ENCODE data around the gene JUP.

The JUP gene

GRCh38 chr17:41768682-41769288 lies 17.7 kb downstream of the JUP start:
- in situ Hi-C loops (cut with MboI; ENCODE audit: low sequenced_read_pairs) = no loop called here
- no peak for DNase-seq (ENCODE audit: low spot score in 2 of 2)
- H3K4me3 ChIP-seq = no peak overlapping the region

DNA sequence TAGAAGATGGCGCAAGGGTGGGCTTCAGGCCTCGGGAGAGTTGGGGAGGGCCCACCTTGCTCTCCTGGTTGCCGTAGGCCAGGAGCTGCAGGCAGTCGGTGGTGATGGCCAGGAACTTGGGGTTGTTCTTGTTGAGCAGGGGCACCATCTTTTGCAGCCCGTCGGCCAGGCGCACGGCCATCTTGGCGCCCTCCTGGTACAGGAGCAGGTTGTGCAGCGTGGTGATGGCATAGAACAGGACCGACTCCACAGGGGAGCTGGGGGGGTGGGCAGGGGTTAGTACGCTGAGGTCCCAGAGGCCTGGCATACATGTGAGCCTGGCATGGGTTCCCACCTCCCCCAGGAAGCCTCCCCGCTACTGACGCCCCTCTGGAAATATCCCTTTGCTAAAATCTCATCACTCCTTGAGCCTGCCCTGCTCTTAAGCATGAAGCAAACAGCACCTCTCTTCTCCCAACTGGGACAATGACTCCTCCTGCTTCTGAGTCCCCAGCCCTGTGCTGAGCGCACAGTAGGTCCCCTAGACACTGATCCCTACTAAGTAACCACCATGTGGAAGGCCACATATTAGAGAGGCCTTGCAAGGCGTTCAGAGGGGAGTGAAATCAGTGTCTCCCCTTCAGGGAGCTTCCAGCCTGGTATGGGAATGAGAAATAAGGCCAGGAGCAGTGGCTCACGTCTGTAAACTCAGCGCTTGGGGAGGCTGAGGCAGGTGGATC lies 19.0 kb downstream of the JUP start:
- peaks cover 50% of the 10 kb centered on the region for H3K36me3 ChIP-seq (replicated peaks)
- DNase-seq (ENCODE audit: low spot score in 2 of 2) = no peak
- H3K27me3 ChIP-seq (ENCODE audit: low read depth) = no peaks in the 10 kb centered on the region
- no peak overlapping the region for H3K4me3 ChIP-seq
- no peaks in the 10 kb centered on the region for H3K4me1 ChIP-seq
- in situ Hi-C loops (cut with MboI; ENCODE audit: low sequenced_read_pairs) = no loop called here
- no peaks in the 10 kb centered on the region for H3K9me3 ChIP-seq

More at GRCh38 chr17:41768682-41769288, 17.7 kb downstream of the JUP start:
- Histone ChIP-seq H3K36me3 (replicated peaks) (peaks cover 37% of the 10 kb centered on the region), H3K27me3 (ENCODE audit: low read depth) (no peaks in the 10 kb centered on the region), H3K4me1 (no peaks in the 10 kb centered on the region), H3K9me3 (no peaks in the 10 kb centered on the region)

DNA sequence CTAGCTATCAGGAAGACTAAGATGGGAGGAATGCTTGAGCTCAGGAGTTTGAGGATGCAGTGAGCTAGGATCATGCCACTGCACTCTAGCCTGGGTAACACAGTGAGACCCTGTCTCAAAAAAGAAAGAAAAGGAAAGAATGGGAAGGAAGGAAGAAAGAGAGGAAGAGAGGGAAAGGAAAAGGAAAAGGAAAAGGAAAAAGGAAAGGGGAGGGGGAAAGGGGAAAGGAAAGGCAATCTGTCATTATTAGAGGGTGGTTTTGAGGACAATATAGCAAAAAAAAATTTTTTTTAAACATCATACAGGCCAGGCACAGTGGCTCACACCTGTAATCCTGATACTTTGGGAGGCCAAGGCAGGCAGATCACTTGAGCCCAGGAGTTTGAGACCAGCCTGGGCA lies 20.4 kb downstream of the JUP start:
- H3K4me3 ChIP-seq = no peak overlapping the region
- in situ Hi-C loops (cut with MboI; ENCODE audit: low sequenced_read_pairs) = no loop called here
- H3K9me3 ChIP-seq = no peaks in the 10 kb centered on the region
- no peaks in the 10 kb centered on the region for H3K27me3 ChIP-seq (ENCODE audit: low read depth)
- no peaks in the 10 kb centered on the region for H3K4me1 ChIP-seq
- H3K36me3 ChIP-seq (replicated peaks) = peaks cover 52% of the 10 kb centered on the region
- no peak for DNase-seq (ENCODE audit: low spot score in 2 of 2)

GRCh38 chr17:41763327-41763726 lies 23.2 kb downstream of the JUP start:
- Histone ChIP-seq H3K4me1 (no peaks in the 10 kb centered on the region), H3K36me3 (replicated peaks) (peaks cover 49% of the 10 kb centered on the region), H3K4me3 (no peak overlapping the region), H3K27me3 (ENCODE audit: low read depth) (no peaks in the 10 kb centered on the region), H3K9me3 (no peaks in the 10 kb centered on the region)
- no peak for DNase-seq (ENCODE audit: low spot score in 2 of 2)
- in situ Hi-C loops (cut with MboI; ENCODE audit: low sequenced_read_pairs) = no loop called here

DNA sequence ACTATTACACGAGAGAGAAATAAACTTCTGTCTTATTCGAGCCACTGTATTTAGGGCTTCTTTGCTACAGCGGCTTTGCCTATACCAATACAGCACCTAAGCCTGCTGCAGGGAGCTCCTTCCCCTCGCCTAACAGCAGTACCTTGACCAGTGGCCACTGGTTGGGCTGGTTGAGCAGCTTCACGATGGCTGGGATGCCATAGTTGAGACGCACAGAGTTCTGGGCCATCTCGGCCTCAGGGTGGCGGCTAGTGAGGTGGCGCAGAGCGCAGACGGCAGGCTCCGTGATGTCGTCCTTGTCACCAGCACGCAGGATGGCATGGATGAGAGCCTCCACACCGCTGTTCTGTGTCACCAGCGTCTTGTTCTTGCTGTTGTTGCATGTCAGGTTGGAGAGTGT lies 23.7 kb downstream of the JUP start:
- H3K4me3 ChIP-seq = no peak overlapping the region
- in situ Hi-C loops (cut with MboI; ENCODE audit: low sequenced_read_pairs) = no loop called here
- DNase-seq (ENCODE audit: low spot score in 2 of 2) = no peak
- H3K4me1 ChIP-seq = no peaks in the 10 kb centered on the region
- no peaks in the 10 kb centered on the region for H3K9me3 ChIP-seq
- H3K36me3 ChIP-seq (replicated peaks) = peaks cover 50% of the 10 kb centered on the region
- H3K27me3 ChIP-seq (ENCODE audit: low read depth) = no peaks in the 10 kb centered on the region

DNA sequence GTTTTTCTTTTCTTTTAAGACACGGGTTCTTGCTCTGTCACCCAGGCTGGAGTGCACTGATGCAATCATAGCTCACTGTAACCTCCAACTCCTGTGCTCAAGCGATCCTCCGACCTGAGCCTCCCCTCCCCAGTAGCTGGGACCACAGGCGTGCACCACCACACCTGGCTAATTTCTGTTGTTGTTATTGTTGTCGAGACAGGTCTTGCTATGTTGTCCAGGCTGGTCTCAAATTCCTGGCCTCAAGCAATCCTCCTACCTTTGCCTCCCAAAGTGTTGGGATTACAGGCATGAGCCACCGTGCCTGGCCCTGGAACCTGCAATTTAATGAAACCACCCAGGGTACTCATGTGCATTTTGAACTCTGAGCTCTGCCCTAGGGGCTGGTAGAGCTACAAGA lies 24.1 kb downstream of the JUP start:
- DNase-seq (ENCODE audit: low spot score in 2 of 2) = no peak
- no peaks in the 10 kb centered on the region for H3K4me1 ChIP-seq
- peaks cover 50% of the 10 kb centered on the region for H3K36me3 ChIP-seq (replicated peaks)
- H3K9me3 ChIP-seq = no peaks in the 10 kb centered on the region
- no peak overlapping the region for H3K4me3 ChIP-seq
- H3K27me3 ChIP-seq (ENCODE audit: low read depth) = no peaks in the 10 kb centered on the region
- in situ Hi-C loops (cut with MboI; ENCODE audit: low sequenced_read_pairs) = no loop called here

DNA sequence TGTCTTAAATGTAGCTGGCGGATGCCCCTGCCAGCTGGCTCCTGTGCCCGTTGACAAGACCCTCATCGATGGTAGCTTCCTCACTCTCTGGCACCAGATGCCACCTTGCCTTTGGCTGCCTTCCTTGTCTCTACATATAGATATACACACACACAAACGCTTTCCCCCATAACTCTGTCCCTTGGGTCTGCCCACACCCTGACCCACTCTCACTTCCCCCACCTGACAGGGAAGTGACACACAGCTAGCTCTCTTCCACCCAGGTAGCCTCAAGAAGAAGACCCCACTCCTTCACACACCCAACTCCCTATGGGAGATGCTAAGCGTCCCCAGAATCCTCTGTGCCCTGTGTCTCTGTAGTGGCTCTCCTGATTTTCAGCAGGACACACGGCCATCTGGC lies 25.6 kb downstream of the JUP start:
- no peak for DNase-seq (ENCODE audit: low spot score in 2 of 2)
- in situ Hi-C loops (cut with MboI; ENCODE audit: low sequenced_read_pairs) = no loop called here
- peaks cover 50% of the 10 kb centered on the region for H3K36me3 ChIP-seq (replicated peaks)

DNA sequence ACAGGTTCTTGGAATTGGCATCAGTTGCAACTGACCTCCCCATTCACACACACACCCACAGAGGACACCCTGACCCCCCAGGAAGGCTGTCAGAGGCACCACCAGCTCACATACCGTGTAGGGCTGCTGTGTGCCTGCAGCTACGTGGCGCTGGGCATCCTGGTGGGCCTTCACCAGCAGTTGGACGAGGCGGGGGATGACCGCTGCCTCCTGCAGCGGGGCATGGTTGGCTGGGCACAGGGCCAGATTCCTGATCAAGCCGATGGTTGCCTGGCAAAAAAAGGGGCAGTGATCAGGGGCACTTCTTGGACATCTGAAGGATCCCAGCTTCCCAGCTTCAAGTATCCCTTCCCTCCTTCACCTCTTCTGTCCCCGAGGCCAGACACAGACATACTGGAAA lies 27.9 kb downstream of the JUP start:
- peaks cover 38% of the 10 kb centered on the region for H3K36me3 ChIP-seq (replicated peaks)

More for the DNA sequence above, 25.6 kb downstream of the JUP start:
- H3K4me1 ChIP-seq = no peaks in the 10 kb centered on the region
- no peaks in the 10 kb centered on the region for H3K27me3 ChIP-seq (ENCODE audit: low read depth)
- H3K9me3 ChIP-seq = no peaks in the 10 kb centered on the region
- no peak overlapping the region for H3K4me3 ChIP-seq

GRCh38 chr17:41754066-41754465 lies 32.4 kb downstream of the JUP start:
- H3K9me3 ChIP-seq = no peaks in the 10 kb centered on the region
- H3K4me1 ChIP-seq = no peaks in the 10 kb centered on the region
- H3K27me3 ChIP-seq (ENCODE audit: low read depth) = no peaks in the 10 kb centered on the region
- H3K4me3 ChIP-seq = no peak overlapping the region
- in situ Hi-C loops (cut with MboI; ENCODE audit: low sequenced_read_pairs) = no loop called here
- H3K36me3 ChIP-seq (replicated peaks) = peaks cover 17% of the 10 kb centered on the region
- no peak for DNase-seq (ENCODE audit: low spot score in 2 of 2)

More for the DNA sequence above, 27.9 kb downstream of the JUP start:
- Histone ChIP-seq H3K27me3 (ENCODE audit: low read depth) (no peaks in the 10 kb centered on the region), H3K4me3 (no peak overlapping the region), H3K9me3 (no peaks in the 10 kb centered on the region), H3K4me1 (no peaks in the 10 kb centered on the region)
- in situ Hi-C loops (cut with MboI; ENCODE audit: low sequenced_read_pairs) = no loop called here
- no peak for DNase-seq (ENCODE audit: low spot score in 2 of 2)

GRCh38 chr17:41751288-41751687 lies 35.2 kb downstream of the JUP start:
- no peak overlapping the region for H3K4me3 ChIP-seq
- no peaks in the 10 kb centered on the region for H3K9me3 ChIP-seq
- H3K36me3 ChIP-seq (replicated peaks) = peaks cover 5% of the 10 kb centered on the region
- H3K27me3 ChIP-seq (ENCODE audit: low read depth) = no peaks in the 10 kb centered on the region
- no peak for DNase-seq (ENCODE audit: low spot score in 2 of 2)
- H3K4me1 ChIP-seq = no peaks in the 10 kb centered on the region
- in situ Hi-C loops (cut with MboI; ENCODE audit: low sequenced_read_pairs) = no loop called here

DNA sequence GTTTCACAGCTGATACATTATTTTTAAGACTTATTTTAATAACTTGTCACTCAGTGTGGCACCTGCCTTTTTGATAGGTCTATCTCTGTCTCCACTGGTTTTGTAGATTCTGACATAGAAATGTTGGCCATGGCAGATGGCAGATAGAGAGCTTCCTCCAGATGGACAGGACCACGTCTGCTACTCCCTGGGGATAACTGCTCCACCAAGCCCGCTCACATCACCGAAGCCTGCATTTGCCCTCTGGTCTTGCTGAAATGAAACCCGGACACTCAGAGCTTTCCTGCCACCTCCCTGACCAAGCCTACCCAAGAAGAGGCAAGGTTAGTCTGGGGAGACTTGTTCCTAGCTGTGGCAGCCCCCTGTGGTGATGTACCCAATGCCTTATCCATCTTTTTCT lies 35.6 kb downstream of the JUP start:
- Histone ChIP-seq H3K9me3 (no peaks in the 10 kb centered on the region), H3K4me3 (no peak overlapping the region), H3K36me3 (replicated peaks) (peaks cover 3% of the 10 kb centered on the region), H3K27me3 (ENCODE audit: low read depth) (no peaks in the 10 kb centered on the region), H3K4me1 (no peaks in the 10 kb centered on the region)
- no peak for DNase-seq (ENCODE audit: low spot score in 2 of 2)
- in situ Hi-C loops (cut with MboI; ENCODE audit: low sequenced_read_pairs) = no loop called here

GRCh38 chr17:41748275-41748674 lies 38.2 kb downstream of the JUP start:
- DNase-seq (ENCODE audit: low spot score in 2 of 2) = no peak
- H3K4me1 ChIP-seq = no peaks in the 10 kb centered on the region
- no peak overlapping the region for H3K4me3 ChIP-seq
- in situ Hi-C loops (cut with MboI; ENCODE audit: low sequenced_read_pairs) = no loop called here
- H3K36me3 ChIP-seq (replicated peaks) = no peaks in the 10 kb centered on the region
- H3K9me3 ChIP-seq = no peaks in the 10 kb centered on the region
- H3K27me3 ChIP-seq (ENCODE audit: low read depth) = no peaks in the 10 kb centered on the region

- Histone ChIP-seq H3K27me3 (ENCODE audit: low read depth) (peaks cover 10% of the 10 kb centered on the region), H3K36me3 (replicated peaks) (no peaks in the 10 kb centered on the region), H3K9me3 (no peaks in the 10 kb centered on the region), H3K4me3 (no peak overlapping the region), H3K4me1 (peaks cover 3% of the 10 kb centered on the region; the same call in 1 of the 2 replicates)
- DNase-seq (ENCODE audit: low spot score in 2 of 2) = no peak
- in situ Hi-C loops (cut with MboI; ENCODE audit: low sequenced_read_pairs) = no loop called here
Measured at GRCh38 chr17:41741709-41742108, 44.8 kb downstream of the JUP start.

DNA sequence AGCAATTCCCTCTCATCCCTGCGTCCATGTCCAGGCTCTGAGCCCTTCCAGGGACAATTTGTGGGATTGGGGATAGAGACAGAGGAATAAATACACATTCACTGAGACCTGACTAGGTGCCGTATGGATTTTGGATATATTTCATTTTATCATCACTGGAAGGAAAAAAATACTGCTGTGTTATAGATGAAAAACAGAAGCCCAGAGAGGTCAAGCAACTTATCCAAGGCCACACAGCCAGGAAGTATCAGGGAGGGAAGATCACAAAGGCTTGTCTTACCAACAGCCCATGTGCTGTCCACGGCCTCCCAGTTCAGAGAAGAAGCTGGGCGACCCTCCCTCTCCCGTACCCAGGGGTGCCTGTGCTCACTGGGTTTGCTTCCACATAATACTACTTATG lies 46.0 kb downstream of the JUP start:
- Histone ChIP-seq H3K36me3 (replicated peaks) (no peaks in the 10 kb centered on the region), H3K9me3 (no peaks in the 10 kb centered on the region), H3K4me3 (no peak overlapping the region), H3K27me3 (ENCODE audit: low read depth) (peaks cover 19% of the 10 kb centered on the region), H3K4me1 (peaks cover 3% of the 10 kb centered on the region; the same call in 1 of the 2 replicates)
- in situ Hi-C loops (cut with MboI; ENCODE audit: low sequenced_read_pairs) = no loop called here
- DNase-seq (ENCODE audit: low spot score in 2 of 2) = no peak
